ENCODE results near the gene PTMS. TPM values are rescaled to one million over a fixed set of nuclear protein-coding genes. Genes with fewer than 3 reads are reported as not detected.

PTMS gene
- total RNA-seq, 1 experiment from 2014 or later, result 422 TPM

- Histone ChIP-seq H3K27me3 (ENCODE audit: insufficient read depth, low read length) (no peaks in the 10 kb centered on the region), H3K14ac (ENCODE audit: insufficient read depth, low read length) (no peak overlapping the region), H3K4ac (ENCODE audit: low read depth, low read length) (no peak overlapping the region), H3K79me2 (ENCODE audit: insufficient read depth, low read length) (no peaks in the 10 kb centered on the region; the same call in 1 of the 2 replicates), H2AK5ac (ENCODE audit: insufficient read length, low read length) (no peak overlapping the region), H4K20me1 (ENCODE audit: control insufficient read depth, insufficient read depth, insufficient read length) (no peaks in the 10 kb centered on the region), H3K4me1 (ENCODE audit: insufficient read depth, low read length) (no peaks in the 10 kb centered on the region), H4K8ac (replicated peaks; ENCODE audit: insufficient read length, low read depth, low read length) (no peak overlapping the region), H3K18ac (ENCODE audit: insufficient read length, low read depth, low read length) (no peak overlapping the region), H3K23me2 (ENCODE audit: insufficient read length, low read depth, low read length, poor library complexity, severe bottlenecking) (no peaks in the 10 kb centered on the region), H2BK20ac (ENCODE audit: low read depth, low read length, poor library complexity, severe bottlenecking) (no peak overlapping the region), H3K27ac (ENCODE audit: insufficient read length, low read depth, low read length) (no peak overlapping the region), H2BK15ac (ENCODE audit: low read depth, low read length) (no peak overlapping the region), H3T11ph (ENCODE audit: low read length) (no peak overlapping the region), H2BK12ac (ENCODE audit: insufficient read length, low read depth, low read length) (no peak overlapping the region), H3K9me3 (ENCODE audit: control insufficient read depth, low read depth, low read length) (no peaks in the 10 kb centered on the region), H2BK5ac (ENCODE audit: insufficient read length, low read length) (no peak overlapping the region), H2BK120ac (ENCODE audit: low read depth, low read length, poor library complexity, severe bottlenecking) (no peak overlapping the region), H3K23ac (ENCODE audit: insufficient read length, low read depth, low read length) (no peak overlapping the region), H4K5ac (ENCODE audit: insufficient read length, low read depth, low read length) (no peak overlapping the region), H3K4me2 (ENCODE audit: insufficient read depth, insufficient read length, low read length) (no peak overlapping the region), H2AFZ (ENCODE audit: low read length) (no peak overlapping the region), H4K91ac (ENCODE audit: insufficient read length, low read depth, low read length) (no peak overlapping the region), H3K79me1 (ENCODE audit: insufficient read depth, low read depth, low read length, poor library complexity, severe bottlenecking) (no peaks in the 10 kb centered on the region), H3K9ac (ENCODE audit: extremely low read depth, insufficient read length, low read length) (no peak overlapping the region), H3K56ac (ENCODE audit: insufficient read length, low read depth, low read length) (no peak overlapping the region)
- Mint-ChIP-seq H3K9me3 (no peaks in the 10 kb centered on the region), H3K36me3 (ENCODE audit: insufficient read depth in 1 of 3, low read depth in 3 of 3) (peaks cover 34 to 56% (median 53%) of the 10 kb centered on the region in 3 experiments; a peak in 6 of 7 replicates), H3K27ac (peak overlapping the region in 2 of 3 experiments; percentile 85; a peak in 3 of 7 replicates), H3K4me3 (no peak overlapping the region), H3K27me3 (ENCODE audit: low read depth) (no peaks in the 10 kb centered on the region), H3K4me1 (peaks cover 0 to 7% of the 10 kb centered on the region in 2 experiments; a peak in 3 of 4 replicates)
- no CpG with 5 or more reads among the region's 13 CpGs for WGBS (ENCODE audit: extremely low coverage, insufficient read length, low lambda C conversion rate)
- no peak for TF ChIP-seq CTCF (conservative IDR thresholded peaks at IDR 0.05)
- DNase-seq, result no peak
Observed at GRCh38 chr12:6745741-6746525, 20.2 kb upstream of the PTMS start.
